ENCODE data around the gene TAF11L8. TPM values are rescaled to one million over a fixed set of nuclear protein-coding genes. Genes with fewer than 3 reads are reported as not detected.
"Not testable (repeated sequence)": the region's sequence is repeated elsewhere in the genome, so short reads cannot be mapped to it uniquely, and the experiment has no call there.

The TAF11L8 gene
- total RNA-seq = not detected

DNA sequence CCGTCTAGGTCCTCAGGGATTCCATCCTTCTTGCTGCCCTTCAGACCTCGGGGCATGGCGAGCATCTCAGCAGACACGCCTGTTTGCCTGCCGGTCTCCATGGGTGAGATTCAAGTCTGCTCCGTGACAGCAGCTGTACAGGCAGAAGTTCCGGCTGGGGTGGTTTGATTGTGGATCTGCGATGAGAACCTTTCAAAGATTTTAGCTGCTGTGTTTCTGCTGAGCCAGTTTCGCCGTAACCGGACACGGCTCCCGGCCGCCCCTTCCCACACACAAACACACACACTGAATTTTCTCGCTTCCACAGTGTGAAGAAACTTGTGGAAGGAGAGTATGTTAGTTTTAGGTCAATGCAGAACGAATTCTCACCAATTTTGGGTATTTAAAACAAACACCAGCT, at the start of gene TAF11L8:
Gene TAF11L8 (minus strand): TSS at position 101 of the 400 bp plus-strand sequence.
- H3K36me3 ChIP-seq; H3K27ac ChIP-seq; H3K4me3 ChIP-seq; intact Hi-C loops (cut with DNase I); DNase-seq; H3K27me3 ChIP-seq; H3K9me3 ChIP-seq; H3K4me1 ChIP-seq: not testable (repeated sequence)
- WGBS, 2 donors = no CpG with 5 or more reads among the region's 16 CpGs

GRCh38 chr5:17634160-17634559, 43.4 kb upstream of the TAF11L8 start, which contains the start of gene TAF11L14:
Gene TAF11L14 (plus strand): TSS chr5:17634460.
- no peaks in the 10 kb centered on the region for H3K9me3 ChIP-seq
- intact Hi-C loops (cut with DNase I) = no loop called here
- H3K36me3 ChIP-seq = no peaks in the 10 kb centered on the region
- no peaks in the 10 kb centered on the region for H3K4me1 ChIP-seq
- H3K4me3 ChIP-seq = no peak within 1 kb of the TSS
- H3K27me3 ChIP-seq = no peaks in the 10 kb centered on the region
- no peak for DNase-seq
- H3K27ac ChIP-seq = no peak within 1 kb of the TSS
- WGBS, 2 donors = 86 to 87% methylated on average over 3 to 5 of the region's 5 CpGs
- TF ChIP-seq CTCF (IDR thresholded peaks at IDR 0.05) = no peak
- no peak for TF ChIP-seq POLR2A (IDR thresholded peaks at IDR 0.05)

DNA sequence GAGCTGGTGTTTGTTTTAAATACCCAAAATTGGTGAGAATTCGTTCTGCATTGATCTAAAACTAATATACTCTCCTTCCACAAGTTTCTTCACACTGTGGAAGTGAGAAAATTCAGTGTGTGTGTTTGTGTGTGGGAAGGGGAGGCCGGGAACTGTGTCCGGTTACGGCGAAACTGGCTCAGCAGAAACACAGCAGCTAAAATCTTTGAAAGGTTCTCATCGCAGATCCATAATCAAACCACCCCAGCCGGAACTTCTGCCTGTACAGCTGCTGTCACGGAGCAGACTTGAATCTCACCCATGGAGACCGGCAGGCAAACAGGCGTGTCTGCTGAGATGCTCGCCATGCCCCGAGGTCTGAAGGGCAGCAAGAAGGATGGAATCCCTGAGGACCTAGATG, 41.0 kb upstream of the TAF11L8 start, which contains the start of gene TAF11L13:
Gene TAF11L13 (plus strand): TSS at position 301 of the 400 bp plus-strand sequence.
- H3K9me3 ChIP-seq; intact Hi-C loops (cut with DNase I); H3K4me3 ChIP-seq; DNase-seq; H3K27ac ChIP-seq; H3K36me3 ChIP-seq; H3K4me1 ChIP-seq; H3K27me3 ChIP-seq: not testable (repeated sequence)
- WGBS, 2 donors = no CpG with 5 or more reads among the region's 12 CpGs

GRCh38 chr5:17625686-17626085, 34.9 kb upstream of the TAF11L8 start:
- Histone ChIP-seq H3K4me1 (no peaks in the 10 kb centered on the region), H3K27ac (no peak overlapping the region), H3K36me3 (no peaks in the 10 kb centered on the region), H3K27me3 (no peaks in the 10 kb centered on the region), H3K4me3 (no peak overlapping the region), H3K9me3 (no peaks in the 10 kb centered on the region)
- TF ChIP-seq POLR2A (IDR thresholded peaks at IDR 0.05) = no peak
- no peak for TF ChIP-seq CTCF (IDR thresholded peaks at IDR 0.05)
- intact Hi-C loops (cut with DNase I) = no loop called here
- WGBS, 2 donors = 74 to 87% methylated on average over 5 to 7 of the region's 11 CpGs
- no peak for DNase-seq

DNA sequence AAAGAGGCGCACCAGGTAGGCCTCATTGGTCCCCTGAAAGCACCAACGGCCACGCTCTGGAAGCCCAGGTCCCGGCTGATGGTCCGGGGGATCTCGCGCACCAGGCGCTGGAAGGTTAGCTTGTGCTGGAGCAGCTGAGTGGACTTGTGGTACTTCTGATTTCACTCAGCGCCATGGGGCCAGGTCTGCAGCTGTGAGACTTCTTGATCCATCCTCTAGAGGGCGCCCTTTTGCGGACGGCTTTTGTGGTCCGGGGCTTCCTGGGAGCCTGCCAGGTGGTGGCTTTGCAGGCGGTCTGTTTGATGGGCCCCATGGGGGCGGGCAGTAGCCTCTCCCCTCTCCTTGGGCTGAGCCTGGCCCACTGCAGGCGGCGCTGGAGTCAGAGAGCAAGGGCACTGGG, 29.9 kb upstream of the TAF11L8 start:
- Histone ChIP-seq H3K36me3 (no peaks in the 10 kb centered on the region), H3K9me3 (no peaks in the 10 kb centered on the region), H3K27me3 (no peaks in the 10 kb centered on the region), H3K4me3 (no peak overlapping the region), H3K27ac (no peak overlapping the region), H3K4me1 (no peaks in the 10 kb centered on the region)
- DNase-seq = no peak
- no peak for TF ChIP-seq POLR2A (IDR thresholded peaks at IDR 0.05)
- TF ChIP-seq CTCF (IDR thresholded peaks at IDR 0.05) = no peak
- 100% methylated on average over 7 of the region's 17 CpGs; no CpG with 5 or more reads in 1 of the 2 donors for WGBS, 2 donors
- intact Hi-C loops (cut with DNase I) = no loop called here

GRCh38 chr5:17619354-17619753, 28.6 kb upstream of the TAF11L8 start:
- WGBS, 2 donors = 13 to 33% methylated on average over 3 of the region's 3 CpGs

More at GRCh38 chr5:17619354-17619753, 28.6 kb upstream of the TAF11L8 start:
- no peaks in the 10 kb centered on the region for H3K9me3 ChIP-seq
- no peaks in the 10 kb centered on the region for H3K27me3 ChIP-seq
- intact Hi-C loops (cut with DNase I) = no loop called here
- no peaks in the 10 kb centered on the region for H3K36me3 ChIP-seq
- H3K4me1 ChIP-seq = no peaks in the 10 kb centered on the region
- no peak overlapping the region for H3K27ac ChIP-seq
- no peak for TF ChIP-seq POLR2A (IDR thresholded peaks at IDR 0.05)
- TF ChIP-seq CTCF (IDR thresholded peaks at IDR 0.05) = no peak
- no peak for DNase-seq
- no peak overlapping the region for H3K4me3 ChIP-seq

Measured in esophagus squamous epithelium (tissue), 5 donors.